Measurements from ENCODE around the gene DYRK1B.
"Not testable (repeated sequence)": the region's sequence is repeated elsewhere in the genome, so short reads cannot be mapped to it uniquely, and the experiment has no call there.

Gene DYRK1B

DNA sequence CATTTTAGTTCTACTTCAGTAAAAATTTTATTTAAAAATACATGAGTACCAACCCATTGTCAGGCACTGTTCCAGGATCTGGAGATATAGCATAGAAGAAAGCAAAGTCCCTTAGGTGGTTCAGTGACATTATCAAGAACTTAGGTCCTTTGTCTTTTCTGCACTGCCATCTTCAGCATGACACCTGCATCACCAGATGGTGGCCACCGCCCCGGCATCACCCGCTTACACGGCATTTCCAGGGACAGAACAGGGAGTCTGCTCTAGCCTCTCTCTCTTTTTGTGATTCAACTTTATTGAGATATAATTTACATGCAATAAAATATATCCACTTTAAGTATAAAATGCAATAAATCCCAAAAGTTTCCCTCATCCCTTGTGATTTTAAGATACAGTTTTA lies 23.5 kb downstream of the DYRK1B start:
- DNase-seq (ENCODE audit: low read depth in 2 of 3, low spot score in 1 of 3), result no peak

DNA sequence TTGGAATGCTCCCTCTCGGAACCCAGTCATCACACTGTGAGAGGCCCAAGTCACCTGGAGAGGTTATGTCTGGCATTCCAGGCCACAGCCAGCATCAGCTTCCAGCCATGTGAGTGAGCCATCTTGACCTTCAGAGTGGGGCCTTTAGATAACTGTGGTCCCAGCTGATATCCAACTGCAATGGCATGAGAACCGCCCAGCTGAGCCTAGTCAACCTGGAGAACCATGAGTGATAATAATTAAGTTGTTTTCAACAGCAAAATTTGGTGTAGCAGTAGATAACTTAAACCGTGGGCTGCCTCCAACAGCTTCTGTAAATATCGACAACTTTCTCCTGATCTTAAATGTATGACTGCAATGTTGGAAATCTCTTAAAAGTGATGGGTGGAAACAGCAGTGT lies 24.6 kb downstream of the DYRK1B start:
- no peak for DNase-seq (ENCODE audit: low read depth in 2 of 3, low spot score in 1 of 3)

DNA sequence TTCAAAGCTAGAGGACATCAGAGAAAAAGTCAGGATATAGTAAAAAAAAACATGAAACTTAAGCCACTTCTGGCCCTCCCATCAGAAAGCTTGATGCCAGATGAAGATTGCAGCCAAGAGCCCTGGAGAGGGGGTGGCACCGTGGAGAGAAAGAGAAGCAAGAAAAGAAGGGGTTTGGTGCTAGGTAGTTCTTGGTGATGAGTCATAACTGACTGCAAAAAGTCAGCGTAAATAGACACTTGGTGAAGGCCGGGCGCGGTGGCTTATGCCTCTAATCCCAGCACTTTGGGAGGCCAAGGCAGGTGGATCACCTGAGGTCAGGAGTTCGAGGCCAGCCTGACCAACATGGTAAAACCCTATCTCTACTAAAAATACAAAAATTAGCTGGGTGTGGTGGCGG lies 25.3 kb downstream of the DYRK1B start:
- DNase-seq (ENCODE audit: low read depth in 2 of 3, low spot score in 1 of 3), result not testable (repeated sequence)

DNA sequence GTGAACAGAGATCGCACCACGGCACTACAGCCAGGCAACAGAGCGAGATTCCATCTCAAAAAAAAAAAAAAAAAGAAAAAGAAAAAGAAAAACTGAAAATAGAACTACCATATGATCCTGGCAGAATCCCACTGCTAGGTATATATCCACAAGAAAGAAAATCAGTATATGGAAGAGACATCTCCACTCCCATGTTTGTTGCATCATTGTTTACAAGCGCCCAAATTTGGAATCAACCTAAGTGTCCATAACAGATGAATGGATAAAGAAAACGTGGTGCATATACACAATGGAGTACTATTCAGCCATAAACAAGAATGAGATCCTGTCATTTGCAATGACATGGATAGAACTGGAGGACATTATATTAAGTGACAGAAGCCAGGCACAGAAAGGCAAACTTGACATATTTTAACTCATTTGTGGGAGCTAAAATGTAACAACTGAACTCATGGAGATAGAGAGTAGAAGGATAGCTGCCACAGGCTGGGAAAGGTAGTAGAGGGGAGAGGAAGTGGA lies 26.1 kb downstream of the DYRK1B start:
- no peak for DNase-seq (ENCODE audit: low read depth in 2 of 3, low spot score in 1 of 3)

DNA sequence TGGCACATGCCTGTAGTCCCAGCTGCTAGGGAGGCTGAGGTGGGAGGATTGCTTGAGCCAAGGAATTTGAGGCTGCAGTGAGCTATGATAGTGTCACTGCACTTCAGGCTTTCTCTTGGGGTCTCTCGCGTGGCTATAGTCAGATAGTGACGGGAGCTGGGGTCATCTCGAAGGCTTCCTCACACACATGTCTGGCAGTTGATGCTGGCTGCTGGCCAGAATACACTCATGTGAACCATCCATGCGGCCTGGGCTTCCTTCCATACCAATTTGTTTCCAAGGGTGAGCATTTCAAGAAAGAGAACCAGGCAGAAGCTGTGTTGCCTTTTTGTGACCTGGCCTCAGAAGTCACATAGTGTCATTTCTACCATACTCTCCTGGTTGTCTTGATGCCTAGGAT lies 28.9 kb downstream of the DYRK1B start:
- no peak for DNase-seq (ENCODE audit: low read depth in 2 of 3, low spot score in 1 of 3)

DNA sequence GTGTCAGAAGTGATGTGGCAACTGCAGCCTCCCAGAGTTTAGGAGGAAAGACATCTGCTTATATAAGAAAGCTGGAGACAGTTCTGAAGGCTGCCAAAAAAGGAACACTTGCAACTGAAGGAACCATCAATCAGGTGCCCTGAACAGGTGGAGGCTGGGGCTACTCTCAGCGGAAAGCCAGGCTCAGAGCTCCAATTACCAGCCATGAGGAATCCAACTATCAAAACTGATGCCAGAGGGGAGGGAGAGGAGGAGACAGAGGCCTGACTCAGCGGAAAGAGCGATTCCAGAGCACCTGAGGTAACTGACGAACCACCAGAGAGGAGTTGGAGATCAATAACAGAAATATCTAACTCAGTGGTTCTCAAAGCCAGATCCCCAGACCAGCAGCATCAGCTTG lies 31.0 kb downstream of the DYRK1B start:
- DNase-seq (ENCODE audit: low read depth in 2 of 3, low spot score in 1 of 3), result no peak

DNA sequence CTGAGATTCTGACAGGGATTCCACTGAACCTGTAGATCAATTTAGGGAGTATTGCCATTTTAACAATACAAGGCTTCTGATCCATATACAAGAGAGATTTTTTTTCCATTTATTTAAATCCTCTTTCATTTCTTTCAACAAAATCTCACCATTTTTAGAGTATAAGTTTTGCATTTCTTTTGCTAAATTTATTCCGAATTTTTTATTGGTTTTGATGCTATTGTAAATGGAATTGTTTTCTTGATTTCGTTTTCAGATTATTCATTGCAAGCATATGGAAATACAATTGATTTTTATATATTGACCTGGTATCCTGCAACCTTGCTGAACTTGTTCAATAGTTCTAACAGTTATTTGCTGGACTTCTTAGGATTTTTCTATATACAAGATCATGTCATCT lies 36.9 kb downstream of the DYRK1B start:
- DNase-seq (ENCODE audit: low read depth in 2 of 3, low spot score in 1 of 3), result no peak

DNA sequence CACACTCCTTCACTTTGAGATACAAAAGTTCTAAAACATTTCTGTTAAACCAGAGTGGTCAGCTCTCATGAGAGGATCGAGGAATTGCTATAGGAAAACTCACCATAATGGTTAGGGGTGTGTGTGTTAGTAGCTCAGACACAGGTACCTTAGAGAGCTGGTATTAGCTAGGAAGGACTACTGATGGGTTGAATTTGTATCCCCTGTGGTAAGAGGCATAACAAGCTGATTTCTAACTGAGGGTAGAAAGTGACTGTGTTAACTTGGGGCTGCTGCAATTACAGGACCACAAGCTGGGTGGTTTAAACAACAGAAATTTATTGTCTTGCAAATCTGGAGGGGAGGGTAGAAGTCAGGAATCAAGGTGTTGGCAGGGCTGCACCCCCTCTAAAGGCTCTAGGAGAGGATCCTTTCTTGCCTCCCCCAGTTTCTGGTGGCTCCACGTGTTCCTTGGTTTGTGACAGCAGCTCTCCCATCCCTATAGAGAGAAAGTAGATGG lies 37.9 kb downstream of the DYRK1B start:
- DNase-seq (ENCODE audit: low read depth in 2 of 3, low spot score in 1 of 3), result no peak

DNA sequence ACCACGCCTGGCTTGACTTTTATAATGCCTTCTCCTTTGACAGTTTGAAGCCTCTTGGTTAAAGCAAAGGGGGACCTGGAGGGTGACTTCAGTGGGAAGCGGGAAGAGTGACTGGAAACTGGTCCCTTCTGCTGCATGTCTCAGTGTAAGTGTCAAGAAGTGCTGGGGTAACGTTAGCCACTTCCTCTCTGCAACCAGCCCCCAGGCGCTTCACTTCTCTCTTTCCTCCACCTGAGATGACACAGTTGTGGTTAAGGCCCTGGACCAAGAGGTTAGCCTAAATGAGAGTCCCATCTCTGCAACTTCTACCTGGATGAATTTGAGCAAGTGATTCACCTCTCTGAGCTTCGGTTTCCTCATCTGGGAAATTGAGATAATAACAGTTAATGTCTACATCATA lies 39.0 kb downstream of the DYRK1B start:
- no peak for DNase-seq (ENCODE audit: low read depth in 2 of 3, low spot score in 1 of 3)

DNA sequence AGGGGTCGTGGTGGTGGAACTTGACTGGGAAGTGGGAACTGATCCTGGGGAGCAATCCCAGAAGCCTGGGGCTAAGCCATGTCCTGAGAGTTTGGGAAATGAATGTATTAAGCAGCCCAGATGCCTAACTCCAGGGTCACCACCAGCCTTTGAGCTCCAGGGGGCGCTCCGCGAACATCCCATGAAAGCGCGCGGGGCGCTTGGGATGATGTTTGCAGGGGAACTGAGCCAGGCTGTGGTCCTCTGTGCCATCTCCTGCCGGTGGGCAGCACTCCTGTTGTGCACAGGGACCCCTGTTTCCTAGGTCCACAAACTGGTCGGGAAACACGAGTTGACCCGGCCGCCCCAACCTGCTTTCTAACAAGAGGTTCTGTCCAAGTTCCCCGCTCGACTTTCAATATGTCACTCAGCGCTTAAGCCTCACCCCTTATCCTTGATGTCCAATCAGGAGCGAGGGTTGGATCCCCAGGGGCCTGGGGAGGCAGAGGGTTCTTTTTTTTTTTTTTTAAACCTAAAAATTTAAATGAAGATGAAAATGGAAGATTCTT lies 40.9 kb downstream of the DYRK1B start:
- DNase-seq (ENCODE audit: low read depth in 2 of 3, low spot score in 1 of 3), result peak; percentile 45 to 76 (median 65)

DNA sequence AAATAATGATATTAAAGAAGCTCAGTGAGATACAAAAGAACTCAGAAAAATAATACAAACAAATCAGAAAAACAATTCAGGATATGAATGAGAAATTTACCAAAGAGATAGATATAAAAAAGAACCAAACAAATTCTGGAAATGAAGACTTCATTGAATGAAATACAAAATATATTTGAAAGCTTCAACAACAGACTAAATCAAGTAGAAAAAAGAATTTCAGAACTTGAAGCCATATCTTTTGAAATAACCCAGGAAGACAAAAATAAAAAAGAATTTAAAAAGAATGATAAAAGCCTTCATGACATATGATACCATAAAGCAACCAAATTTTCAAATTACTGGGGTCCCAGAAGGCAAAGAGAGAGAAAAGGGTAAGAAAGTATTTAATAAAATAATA lies 45.7 kb downstream of the DYRK1B start:
- DNase-seq (ENCODE audit: low read depth in 2 of 3, low spot score in 1 of 3), result no peak

DNA sequence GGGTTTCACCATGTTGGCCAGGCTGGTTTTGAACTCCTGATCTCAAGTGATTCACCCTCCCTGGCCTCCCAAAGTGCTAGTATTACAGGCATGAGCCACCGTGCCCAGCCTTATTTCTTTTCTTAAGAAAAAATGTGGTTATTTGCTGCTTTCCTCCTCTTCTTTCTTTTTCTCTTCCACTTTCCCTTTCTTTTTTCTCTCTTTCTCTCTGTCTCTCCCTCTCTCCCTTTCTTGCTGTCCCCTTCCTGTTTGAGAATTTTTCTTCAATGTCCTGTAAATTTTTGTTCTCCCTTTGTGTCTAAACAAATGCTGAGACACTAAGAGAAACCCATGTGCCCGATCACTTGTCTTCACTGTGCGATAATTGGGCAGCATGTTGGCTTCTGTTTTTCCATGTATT lies 53.1 kb downstream of the DYRK1B start:
- DNase-seq (ENCODE audit: low read depth in 2 of 3, low spot score in 1 of 3), result no peak

DNA sequence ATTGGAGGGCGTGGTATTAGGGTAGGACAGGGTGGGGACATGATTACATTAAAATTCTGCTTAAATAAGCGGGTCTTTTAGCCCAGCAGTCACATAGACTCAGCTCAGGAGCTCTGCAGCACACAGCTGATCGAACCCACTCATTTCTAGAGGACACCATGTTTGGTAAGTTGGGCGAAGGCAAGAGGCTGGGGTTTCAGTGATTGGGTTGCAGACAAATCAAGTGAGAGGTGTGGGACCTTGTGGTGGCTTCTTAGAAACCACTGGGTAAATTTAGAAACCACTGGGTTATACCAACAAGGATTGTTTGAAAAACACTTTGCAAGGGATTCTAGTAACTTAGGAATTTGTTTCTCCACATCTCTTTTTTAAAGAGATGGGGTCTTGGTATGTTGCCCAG lies 55.2 kb downstream of the DYRK1B start, which contains the start of gene LEUTX:
LEUTX (plus strand) TSS at position 92 of the 400 bp plus-strand sequence; CDS start at position 159, 67 bp downstream.
- peak in 1 of 3 donors; percentile 4 for DNase-seq (ENCODE audit: low read depth in 2 of 3, low spot score in 1 of 3)

Data from stimulated activated CD4-positive, alpha-beta T cell treated with anti-CD3 and anti-CD28 coated beads, Interleukin-12 subunit alpha, Interleukin-12 subunit beta, amount 100 ng/mL, for 48 hours (primary cell).